Tibial nerve (tissue), 4 donors: ENCODE data around the gene USP24. TPM values are rescaled to one million over a fixed set of nuclear protein-coding genes. Genes with fewer than 3 reads are reported as not detected.

Experiments used
- DNase-seq, 2 donors: peaks; one replicate each; pipeline ENCODE4 v3.0.0-alpha.2; 2019; ENCODE audit warnings: low spot score in 2 of 2
- H3K27ac ChIP-seq, 4 donors: fragments of 200-600 bp; sonication (generic) in 3 of 4; one replicate each; pipeline ENCODE4 v1.5.1; 2017 to 2019; ENCODE audit warnings: mild to moderate bottlenecking in 1 of 4
- H3K27me3 ChIP-seq, 2 donors: fragments of 200-600 bp; sonication (generic) in 1 of 2; one replicate each; pipeline versions ENCODE4 v1.5.1 to v1.6.0; 2017 to 2019
- H3K36me3 ChIP-seq, 3 donors: fragments of 200-600 bp; sonication (generic); one replicate each; pipeline ENCODE4 v1.5.1; 2018 to 2019
- H3K4me1 ChIP-seq, 4 donors: fragments of 200-600 bp; sonication (generic) in 3 of 4; one replicate each; pipeline ENCODE4 v1.5.1; 2017 to 2019
- H3K4me3 ChIP-seq, 4 donors: fragments of 200-600 bp; sonication (generic) in 3 of 4; one replicate each; pipeline ENCODE4 v1.5.1; 2017 to 2019; ENCODE audit warnings: mild to moderate bottlenecking in 1 of 4, moderate library complexity in 1 of 4
- H3K9me3 ChIP-seq, 4 donors: fragments of 200-600 bp; sonication (generic) in 3 of 4; one replicate each; pipeline ENCODE4 v1.5.1; 2017 to 2019
- EP300 ChIP-seq, 2 donors: sonication (generic); formaldehyde crosslinking; IDR thresholded peaks; one replicate each; pipeline ENCODE4 v1.6.1; 2017; ENCODE audit warnings: antibody characterized with exemption in 2 of 2, mild to moderate bottlenecking in 1 of 2
- POLR2A ChIP-seq, 2 donors: fragments of 450-650 bp; IDR thresholded peaks; one replicate each; pipeline ENCODE4 v1.6.1; 2017; ENCODE audit warnings: antibody characterized with exemption in 2 of 2, mild to moderate bottlenecking in 2 of 2, moderate library complexity in 2 of 2
- WGBS, 2 donors: methylation state at CpG; one replicate each; pipeline ENCODE4 v1.1.5; 2018; 5-methylcytosine and 5-hydroxymethylcytosine counted together
- total RNA-seq, 4 donors: library from RNA; depleted of rRNA; stranded (reverse); fragments of >200 nt; gene quantifications; one replicate each; pipeline ENCODE4 v1.1.0, GENCODE V29; 2016
- TF ChIP-seq, protein P1 (sequence below), 5 experiments: fragments of 200-600 bp in 3 of 5; fragments of 450-650 bp in 2 of 5; sonication (generic) in 3 of 5; IDR thresholded peaks; one replicate each; pipeline ENCODE4 v1.5.1; 2016 to 2019; ENCODE audit warnings: antibody characterized with exemption in 5 of 5, mild to moderate bottlenecking in 3 of 5, moderate library complexity in 2 of 5

Gene USP24
- total RNA-seq, 4 donors from 2014 or later: 46.8 to 63.8 (median 55.7) TPM

DNA sequence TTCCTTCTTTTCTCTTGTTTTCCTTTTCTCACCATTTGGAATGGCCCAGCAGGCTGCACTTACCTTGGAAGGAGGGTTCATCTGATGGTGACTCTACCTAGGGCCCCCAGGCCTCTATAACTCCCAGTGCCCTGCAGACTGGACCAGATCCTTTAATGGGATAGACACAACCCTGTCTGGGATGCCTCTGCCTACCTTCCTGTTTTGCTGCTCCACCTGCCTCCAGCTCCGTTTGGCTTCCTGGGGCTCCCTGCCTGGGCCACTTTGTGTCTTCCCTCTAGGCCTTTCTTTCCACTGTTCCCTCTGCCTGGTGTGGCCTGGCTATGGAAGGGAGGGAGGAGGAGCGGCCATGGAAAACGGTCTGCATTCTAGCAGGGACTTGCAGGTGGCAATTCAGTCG is 168.3 kb downstream of the USP24 start:
- no peak for TF ChIP-seq EP300 (IDR thresholded peaks at IDR 0.05)
- TF ChIP-seq, protein P1, sequence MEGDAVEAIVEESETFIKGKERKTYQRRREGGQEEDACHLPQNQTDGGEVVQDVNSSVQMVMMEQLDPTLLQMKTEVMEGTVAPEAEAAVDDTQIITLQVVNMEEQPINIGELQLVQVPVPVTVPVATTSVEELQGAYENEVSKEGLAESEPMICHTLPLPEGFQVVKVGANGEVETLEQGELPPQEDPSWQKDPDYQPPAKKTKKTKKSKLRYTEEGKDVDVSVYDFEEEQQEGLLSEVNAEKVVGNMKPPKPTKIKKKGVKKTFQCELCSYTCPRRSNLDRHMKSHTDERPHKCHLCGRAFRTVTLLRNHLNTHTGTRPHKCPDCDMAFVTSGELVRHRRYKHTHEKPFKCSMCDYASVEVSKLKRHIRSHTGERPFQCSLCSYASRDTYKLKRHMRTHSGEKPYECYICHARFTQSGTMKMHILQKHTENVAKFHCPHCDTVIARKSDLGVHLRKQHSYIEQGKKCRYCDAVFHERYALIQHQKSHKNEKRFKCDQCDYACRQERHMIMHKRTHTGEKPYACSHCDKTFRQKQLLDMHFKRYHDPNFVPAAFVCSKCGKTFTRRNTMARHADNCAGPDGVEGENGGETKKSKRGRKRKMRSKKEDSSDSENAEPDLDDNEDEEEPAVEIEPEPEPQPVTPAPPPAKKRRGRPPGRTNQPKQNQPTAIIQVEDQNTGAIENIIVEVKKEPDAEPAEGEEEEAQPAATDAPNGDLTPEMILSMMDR (IDR thresholded peaks at IDR 0.05): no peak
- no peak for TF ChIP-seq POLR2A (IDR thresholded peaks at IDR 0.05)
- no peaks in the 10 kb centered on the region for H3K36me3 ChIP-seq
- no peaks in the 10 kb centered on the region for H3K4me1 ChIP-seq
- 74 to 83% methylated on average over 4 of the region's 4 CpGs for WGBS, 2 donors
- DNase-seq: no peak
- H3K9me3 ChIP-seq: no peaks in the 10 kb centered on the region
- H3K27ac ChIP-seq: no peak overlapping the region
- peaks cover 0 to 5% of the 10 kb centered on the region in 2 donors for H3K27me3 ChIP-seq
- H3K4me3 ChIP-seq: no peak overlapping the region

DNA sequence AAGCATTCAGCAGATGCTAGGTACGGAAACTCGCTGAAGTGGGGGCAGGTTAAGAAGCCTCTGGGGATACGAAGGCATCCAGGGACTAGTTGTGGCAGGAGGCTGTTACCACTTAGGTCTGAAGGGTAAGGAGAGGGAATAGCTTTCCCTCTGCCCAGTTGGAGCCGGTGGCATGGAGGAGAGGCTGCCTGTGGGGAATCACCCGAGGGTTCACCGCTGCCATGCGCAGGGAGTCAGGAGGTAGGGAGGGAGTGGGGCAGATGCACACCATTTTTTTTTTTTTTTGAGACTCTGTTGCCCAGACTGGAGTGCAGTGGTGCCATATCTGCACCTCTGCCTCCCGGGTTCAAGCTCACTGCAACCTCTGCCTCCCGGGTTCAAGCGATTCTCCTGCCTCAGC is 169.7 kb downstream of the USP24 start:
- peaks cover 0 to 19% of the 10 kb centered on the region in 2 donors for H3K27me3 ChIP-seq
- no peaks in the 10 kb centered on the region for H3K36me3 ChIP-seq
- no peak overlapping the region for H3K27ac ChIP-seq
- WGBS, 2 donors: 92 to 96% methylated on average over 10 of the region's 10 CpGs
- H3K4me1 ChIP-seq: no peaks in the 10 kb centered on the region
- no peak overlapping the region for H3K4me3 ChIP-seq
- no peaks in the 10 kb centered on the region for H3K9me3 ChIP-seq
- no peak for DNase-seq
- TF ChIP-seq, protein P1 (IDR thresholded peaks at IDR 0.05): no peak
- no peak for TF ChIP-seq EP300 (IDR thresholded peaks at IDR 0.05)
- TF ChIP-seq POLR2A (IDR thresholded peaks at IDR 0.05): no peak

DNA sequence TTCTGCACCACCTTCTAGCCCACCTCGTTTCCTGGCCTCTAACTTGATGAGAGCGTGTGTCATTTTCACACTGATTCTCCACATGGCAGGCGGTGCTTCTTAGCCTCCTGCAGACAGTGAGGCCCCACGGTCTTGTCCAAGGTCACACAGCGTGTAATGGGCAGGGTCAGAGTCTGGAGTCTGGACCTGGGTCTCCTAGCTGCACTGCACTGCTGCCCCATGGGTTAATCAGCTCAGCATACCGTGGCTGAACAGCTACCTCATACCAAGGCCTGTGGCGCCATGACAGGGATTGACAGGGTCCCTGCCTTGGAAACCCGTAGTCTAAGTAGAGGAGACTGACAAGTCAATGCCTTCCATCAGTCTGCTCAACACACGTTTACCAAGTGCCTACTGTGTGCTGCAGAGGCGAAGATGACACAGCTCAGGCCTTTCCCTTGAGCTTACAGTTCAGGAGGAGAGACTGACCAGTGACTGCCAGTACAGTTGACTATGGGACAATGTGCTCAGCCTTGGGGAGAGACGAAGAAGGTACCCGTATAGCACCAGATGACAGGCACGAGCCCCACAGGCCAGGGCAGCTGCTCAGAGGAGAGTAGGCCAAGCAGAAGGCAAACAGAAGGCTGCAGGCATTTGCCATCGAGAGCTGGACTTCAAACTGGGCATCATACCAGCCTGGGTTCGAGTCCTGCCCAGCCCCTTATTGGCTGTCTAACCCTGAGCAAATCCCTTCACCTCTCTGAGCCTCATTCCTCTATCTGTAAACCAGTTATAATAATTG is 170.4 kb downstream of the USP24 start:
- WGBS, 2 donors: 79 to 85% methylated on average over 15 of the region's 15 CpGs
- Histone ChIP-seq H3K27me3 (peaks cover 0 to 26% of the 10 kb centered on the region in 2 donors), H3K4me3 (no peak overlapping the region), H3K4me1 (peaks cover 0 to 4% (median 0%) of the 10 kb centered on the region in 4 donors), H3K36me3 (no peaks in the 10 kb centered on the region), H3K9me3 (no peaks in the 10 kb centered on the region), H3K27ac (no peak overlapping the region)
- DNase-seq: no peak
- TF ChIP-seq EP300 (IDR thresholded peaks at IDR 0.05): no peak
- TF ChIP-seq, protein P1 (IDR thresholded peaks at IDR 0.05): no peak
- no peak for TF ChIP-seq POLR2A (IDR thresholded peaks at IDR 0.05)

DNA sequence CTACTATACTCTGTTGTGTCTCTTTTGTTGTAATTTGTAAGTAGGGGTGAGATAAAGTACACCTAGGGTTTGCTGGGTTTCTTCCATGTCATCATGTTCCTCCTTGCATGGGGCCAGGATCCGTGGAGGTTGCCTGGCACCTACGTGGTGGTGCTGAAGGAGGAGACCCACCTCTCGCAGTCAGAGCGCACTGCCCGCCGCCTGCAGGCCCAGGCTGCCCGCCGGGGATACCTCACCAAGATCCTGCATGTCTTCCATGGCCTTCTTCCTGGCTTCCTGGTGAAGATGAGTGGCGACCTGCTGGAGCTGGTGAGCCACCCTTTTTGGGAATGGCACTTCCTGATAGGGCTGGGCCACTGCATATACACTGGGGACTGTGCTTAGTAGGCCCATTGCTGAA is 171.4 kb downstream of the USP24 start:
- no peak for TF ChIP-seq EP300 (IDR thresholded peaks at IDR 0.05)
- TF ChIP-seq, protein P1 (IDR thresholded peaks at IDR 0.05): no peak
- TF ChIP-seq POLR2A (IDR thresholded peaks at IDR 0.05): no peak
- Histone ChIP-seq H3K9me3 (no peaks in the 10 kb centered on the region), H3K4me3 (no peak overlapping the region), H3K27ac (no peak overlapping the region), H3K36me3 (no peaks in the 10 kb centered on the region), H3K27me3 (peaks cover 0 to 36% of the 10 kb centered on the region in 2 donors), H3K4me1 (peaks cover 0 to 14% (median 0%) of the 10 kb centered on the region in 4 donors)
- WGBS, 2 donors: 79 to 93% methylated on average over 8 to 9 of the region's 9 CpGs
- DNase-seq: no peak

DNA sequence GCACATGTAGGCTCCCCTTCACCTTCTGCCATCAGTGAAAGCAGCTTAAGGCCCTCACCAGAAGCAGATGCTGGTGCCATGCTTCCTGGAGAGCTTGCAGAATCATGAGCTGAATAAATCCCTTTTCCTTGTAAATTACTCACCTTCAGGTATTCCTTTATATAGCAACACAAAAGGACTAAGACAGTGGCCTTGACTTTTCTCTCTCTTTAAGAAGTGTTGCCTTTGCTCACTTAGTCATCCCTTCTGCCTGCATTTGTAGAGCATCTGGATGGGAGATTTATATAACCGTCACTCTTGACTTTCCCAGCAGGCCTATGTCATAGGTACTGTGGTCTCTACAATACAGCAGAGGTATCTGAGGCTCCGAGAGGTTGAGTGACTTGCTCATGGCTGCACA is 172.2 kb downstream of the USP24 start:
- Histone ChIP-seq H3K4me3 (no peak overlapping the region), H3K4me1 (peaks cover 0 to 17% (median 0%) of the 10 kb centered on the region in 4 donors), H3K27ac (no peak overlapping the region), H3K27me3 (peaks cover 0 to 43% of the 10 kb centered on the region in 2 donors), H3K9me3 (no peaks in the 10 kb centered on the region), H3K36me3 (no peaks in the 10 kb centered on the region)
- 89 to 92% methylated on average over 2 of the region's 2 CpGs for WGBS, 2 donors
- no peak for TF ChIP-seq POLR2A (IDR thresholded peaks at IDR 0.05)
- TF ChIP-seq, protein P1 (IDR thresholded peaks at IDR 0.05): no peak
- TF ChIP-seq EP300 (IDR thresholded peaks at IDR 0.05): no peak
- DNase-seq: no peak
